Measurements from ENCODE around the gene ZBED4.

Gene ZBED4

DNA sequence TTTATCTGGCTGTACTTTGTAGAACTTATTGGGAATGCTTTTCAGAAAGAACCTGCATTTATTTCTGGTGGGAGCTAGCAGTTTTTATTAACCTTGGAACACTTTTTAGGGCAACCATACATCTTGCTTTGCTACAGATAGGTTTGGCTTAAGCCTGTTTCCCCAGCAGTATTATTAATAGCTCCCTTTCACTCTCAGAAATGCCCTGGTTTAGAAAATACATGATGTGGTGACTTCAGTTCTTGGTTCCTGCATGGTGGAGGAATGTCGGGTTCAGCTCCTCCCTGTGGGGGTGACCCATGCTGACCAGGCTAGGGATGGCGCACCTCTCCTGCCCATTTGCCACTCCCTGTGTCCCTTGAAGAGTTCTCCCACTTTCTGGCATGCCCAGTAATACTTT is 28.2 kb downstream of the ZBED4 start:
- no peak for DNase-seq (ENCODE audit: low read depth)

DNA sequence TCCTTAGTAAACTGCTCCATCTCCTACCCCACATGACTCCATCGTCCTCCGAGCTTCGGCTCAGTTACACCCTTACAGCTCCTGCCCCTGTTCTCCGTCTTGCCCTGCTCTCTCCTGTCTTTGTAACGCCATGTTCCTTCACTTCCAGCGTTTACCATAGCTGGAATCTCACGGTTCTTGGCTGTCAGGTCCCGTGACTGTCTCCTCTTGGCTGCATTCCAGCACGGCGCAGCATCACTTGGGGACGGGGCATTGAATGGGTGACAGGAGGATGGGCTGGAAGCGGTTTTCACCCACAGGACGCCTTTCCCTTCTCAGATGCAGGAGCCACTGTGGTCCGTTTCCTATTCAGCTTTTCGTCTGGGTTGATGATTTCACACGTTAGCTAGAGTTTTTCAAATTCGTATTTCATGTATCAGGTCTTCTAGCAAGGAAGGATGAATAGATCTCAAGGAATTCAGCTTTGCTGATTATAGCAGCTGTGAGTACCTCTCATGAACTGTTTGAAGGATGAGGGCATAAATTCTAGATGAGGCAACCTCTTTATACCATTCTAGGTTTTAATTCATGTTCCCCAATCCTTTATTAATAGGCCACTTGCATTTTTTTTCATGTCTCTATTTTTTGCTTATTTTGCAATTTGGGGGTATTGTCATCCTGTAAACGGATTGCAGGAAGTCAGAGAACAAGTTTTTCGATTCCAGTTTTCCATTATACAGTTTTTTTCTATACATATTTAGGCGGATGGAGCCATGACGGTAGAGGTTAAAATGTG is 29.1 kb downstream of the ZBED4 start:
- DNase-seq (ENCODE audit: low read depth): no peak

DNA sequence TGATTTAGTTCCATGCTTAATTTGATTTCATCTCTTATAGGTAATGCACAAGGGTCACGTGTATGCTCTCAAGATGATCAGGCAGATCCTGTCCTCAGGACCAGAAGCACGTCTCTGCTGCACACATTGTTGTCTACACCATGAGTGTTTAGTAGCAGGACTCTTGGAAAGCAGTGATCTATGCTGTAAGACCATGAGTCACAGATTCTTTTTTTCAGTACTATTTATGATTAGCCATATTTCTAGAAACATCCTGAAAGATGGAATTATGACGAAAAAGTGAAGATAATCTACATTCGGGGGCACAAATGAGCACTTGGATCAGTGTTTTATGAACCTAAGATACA is 29.6 kb downstream of the ZBED4 start:
- DNase-seq (ENCODE audit: low read depth): no peak

DNA sequence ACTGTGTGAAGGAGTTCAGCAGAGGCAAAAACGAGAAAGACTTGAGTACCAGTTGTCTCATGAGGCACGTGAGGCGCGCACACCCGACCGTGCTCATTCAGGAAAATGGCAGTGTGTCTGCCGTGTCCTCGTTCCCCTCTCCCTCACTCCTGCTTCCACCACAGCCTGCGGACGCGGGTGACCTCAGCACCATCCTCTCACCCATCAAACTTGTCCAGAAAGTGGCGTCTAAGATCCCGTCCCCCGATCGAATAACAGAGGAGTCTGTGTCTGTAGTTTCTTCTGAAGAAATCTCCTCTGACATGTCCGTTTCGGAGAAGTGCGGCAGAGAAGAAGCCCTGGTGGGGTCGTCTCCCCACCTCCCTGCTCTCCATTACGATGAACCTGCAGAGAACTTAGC is 30.4 kb downstream of the ZBED4 start:
- DNase-seq (ENCODE audit: low read depth): no peak

DNA sequence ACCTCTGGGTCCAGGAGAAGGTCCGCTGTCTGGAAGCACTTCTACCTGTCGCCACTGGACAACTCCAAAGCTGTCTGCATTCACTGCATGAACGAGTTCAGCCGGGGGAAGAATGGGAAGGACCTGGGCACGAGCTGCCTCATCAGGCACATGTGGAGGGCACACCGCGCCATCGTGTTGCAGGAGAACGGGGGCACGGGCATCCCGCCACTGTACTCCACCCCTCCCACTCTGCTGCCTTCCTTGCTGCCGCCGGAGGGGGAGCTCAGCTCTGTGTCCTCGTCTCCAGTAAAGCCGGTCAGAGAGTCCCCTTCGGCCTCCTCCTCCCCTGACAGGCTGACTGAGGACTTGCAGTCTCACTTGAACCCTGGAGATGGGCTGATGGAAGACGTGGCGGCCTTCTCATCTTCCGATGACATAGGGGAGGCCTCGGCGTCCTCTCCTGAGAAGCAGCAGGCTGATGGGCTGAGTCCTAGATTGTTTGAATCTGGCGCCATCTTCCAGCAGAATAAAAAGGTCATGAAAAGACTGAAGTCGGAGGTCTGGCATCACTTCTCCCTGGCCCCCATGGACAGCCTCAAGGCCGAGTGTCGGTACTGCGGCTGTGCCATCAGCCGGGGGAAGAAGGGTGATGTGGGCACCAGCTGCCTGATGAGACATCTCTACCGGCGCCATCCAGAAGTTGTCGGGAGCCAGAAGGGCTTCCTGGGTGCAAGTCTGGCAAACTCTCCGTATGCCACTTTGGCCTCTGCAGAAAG is 31.0 kb downstream of the ZBED4 start:
- no peak for DNase-seq (ENCODE audit: low read depth)

DNA sequence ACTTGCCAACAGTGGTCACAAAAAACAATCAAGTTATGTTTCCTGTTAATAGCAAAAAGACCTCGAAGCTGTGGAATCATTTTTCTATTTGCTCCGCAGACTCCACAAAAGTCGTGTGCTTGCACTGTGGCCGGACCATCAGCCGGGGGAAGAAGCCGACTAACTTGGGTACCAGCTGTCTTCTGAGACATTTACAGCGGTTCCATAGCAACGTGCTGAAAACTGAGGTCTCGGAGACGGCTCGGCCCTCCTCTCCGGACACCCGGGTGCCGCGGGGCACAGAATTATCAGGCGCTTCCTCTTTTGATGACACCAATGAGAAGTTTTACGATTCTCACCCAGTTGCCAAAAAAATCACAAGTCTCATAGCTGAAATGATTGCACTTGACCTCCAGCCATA is 31.6 kb downstream of the ZBED4 start:
- no peak for DNase-seq (ENCODE audit: low read depth)

DNA sequence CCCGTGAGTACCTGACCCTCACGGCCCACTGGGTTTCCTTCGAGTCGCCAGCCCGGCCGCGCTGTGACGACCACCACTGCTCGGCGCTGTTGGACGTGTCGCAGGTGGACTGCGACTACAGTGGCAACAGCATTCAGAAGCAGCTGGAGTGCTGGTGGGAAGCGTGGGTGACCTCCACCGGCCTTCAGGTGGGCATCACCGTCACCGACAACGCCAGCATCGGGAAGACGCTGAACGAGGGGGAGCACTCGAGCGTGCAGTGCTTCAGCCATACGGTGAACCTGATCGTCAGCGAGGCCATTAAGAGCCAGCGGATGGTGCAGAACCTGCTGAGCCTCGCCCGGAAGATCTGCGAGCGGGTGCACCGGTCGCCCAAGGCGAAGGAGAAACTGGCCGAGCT is 32.2 kb downstream of the ZBED4 start:
- DNase-seq (ENCODE audit: low read depth): no peak

DNA sequence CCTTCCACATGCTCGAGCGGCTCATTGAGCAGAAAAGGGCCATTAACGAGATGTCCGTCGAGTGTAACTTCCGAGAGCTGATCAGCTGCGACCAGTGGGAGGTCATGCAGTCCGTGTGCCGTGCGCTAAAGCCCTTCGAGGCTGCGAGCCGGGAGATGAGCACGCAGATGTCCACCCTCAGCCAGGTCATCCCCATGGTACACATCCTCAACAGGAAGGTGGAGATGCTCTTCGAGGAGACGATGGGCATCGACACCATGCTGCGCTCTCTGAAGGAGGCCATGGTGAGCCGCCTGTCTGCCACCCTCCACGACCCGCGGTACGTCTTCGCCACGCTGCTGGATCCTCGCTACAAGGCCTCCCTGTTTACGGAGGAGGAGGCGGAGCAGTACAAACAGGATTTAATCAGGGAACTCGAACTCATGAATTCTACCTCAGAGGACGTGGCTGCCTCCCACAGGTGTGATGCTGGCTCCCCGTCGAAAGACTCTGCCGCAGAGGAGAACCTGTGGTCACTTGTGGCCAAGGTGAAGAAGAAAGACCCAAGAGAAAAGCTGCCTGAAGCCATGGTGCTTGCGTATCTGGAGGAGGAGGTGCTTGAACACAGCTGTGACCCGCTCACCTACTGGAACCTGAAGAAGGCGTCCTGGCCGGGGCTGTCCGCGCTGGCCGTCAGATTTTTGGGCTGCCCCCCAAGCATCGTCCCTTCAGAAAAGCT is 32.9 kb downstream of the ZBED4 start:
- DNase-seq (ENCODE audit: low read depth): no peak

DNA sequence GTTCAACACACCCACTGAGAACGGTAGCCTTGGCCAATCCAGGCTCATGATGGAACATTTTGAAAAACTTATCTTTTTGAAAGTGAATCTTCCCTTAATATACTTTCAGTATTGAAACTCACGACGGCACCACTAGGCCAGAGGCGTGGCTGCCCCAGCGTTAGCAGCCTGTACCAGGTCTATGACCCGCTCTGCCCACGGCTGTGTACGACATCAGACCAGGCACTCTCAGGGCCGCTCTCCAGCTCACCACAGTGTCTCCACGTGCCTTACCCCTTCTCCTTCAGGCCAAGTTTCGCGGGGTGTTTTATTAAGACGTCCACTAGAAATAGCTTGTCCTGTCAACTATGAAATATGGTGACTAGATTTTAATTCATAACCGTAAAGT is 33.4 kb downstream of the ZBED4 start:
- DNase-seq (ENCODE audit: low read depth): no peak

DNA sequence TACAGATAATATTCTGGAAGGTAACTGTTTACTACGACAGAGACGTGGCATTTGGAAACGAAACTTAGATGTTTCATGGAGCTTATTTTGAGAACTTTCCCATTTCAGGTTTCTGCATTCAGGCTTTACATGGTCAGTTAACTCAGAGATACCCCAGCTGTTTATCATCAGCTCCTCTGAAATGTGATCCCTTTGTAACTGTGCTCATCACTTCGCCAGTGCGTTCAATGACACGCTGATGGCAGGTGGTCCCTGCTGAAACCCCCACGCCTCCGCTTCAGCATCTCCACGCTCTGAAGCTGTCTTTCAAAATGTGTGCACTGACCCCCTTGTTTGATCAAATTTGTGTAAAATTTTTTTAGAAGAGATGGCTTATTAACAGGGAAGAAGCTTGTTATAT is 34.1 kb downstream of the ZBED4 start:
- DNase-seq (ENCODE audit: low read depth): no peak

DNA sequence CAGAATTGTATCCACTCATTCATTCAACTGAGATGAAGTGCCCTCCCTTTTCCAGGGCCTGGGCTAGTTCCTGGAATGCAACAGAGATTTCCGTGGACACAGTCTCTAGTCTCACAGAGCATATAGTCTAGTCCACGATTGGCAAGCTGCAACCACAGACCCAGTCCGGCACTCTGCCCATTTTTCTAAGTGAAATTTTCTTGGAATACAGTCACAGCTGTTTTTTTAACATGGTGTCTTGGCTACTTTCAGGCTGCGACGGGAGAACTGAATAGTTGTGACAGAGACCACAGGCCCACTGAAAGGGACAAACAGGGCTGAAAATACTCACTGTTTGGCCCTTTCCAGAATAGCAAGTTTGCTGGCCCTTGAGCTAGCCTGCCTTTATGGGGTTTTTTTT is 35.4 kb downstream of the ZBED4 start:
- DNase-seq (ENCODE audit: low read depth): no peak

DNA sequence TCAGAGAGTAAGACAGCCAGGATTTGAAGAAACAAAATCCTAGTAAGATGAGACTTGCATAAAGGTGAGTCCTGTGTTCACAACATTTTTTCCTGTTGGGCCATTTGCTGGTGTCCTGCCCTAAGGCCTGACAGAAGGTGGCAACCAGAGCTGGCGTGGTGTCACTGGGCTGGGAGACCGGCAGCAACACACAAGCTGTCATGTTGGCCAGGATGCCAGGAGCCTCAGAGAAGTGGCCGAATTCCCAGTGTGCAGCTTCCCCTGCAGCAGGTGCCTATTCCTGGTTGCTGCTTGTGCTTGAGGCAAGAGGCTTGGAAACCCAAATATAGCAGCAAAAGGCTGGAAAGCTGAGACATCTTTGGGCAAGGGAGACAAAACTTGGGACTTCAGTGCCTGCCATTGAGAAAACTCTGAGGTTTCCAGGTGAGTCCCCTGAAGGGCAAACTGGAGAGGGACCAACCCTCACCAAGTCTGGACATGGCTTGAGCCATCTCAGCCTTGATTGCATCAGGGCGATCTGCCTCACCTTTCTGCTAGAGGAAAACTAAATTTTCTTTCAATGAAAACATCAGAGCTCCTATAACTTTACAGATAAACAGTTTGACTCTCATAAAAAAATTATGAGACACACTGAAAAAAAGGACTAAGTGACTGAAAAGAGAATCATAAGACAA is 38.7 kb downstream of the ZBED4 start:
- no peak for DNase-seq (ENCODE audit: low read depth)

DNA sequence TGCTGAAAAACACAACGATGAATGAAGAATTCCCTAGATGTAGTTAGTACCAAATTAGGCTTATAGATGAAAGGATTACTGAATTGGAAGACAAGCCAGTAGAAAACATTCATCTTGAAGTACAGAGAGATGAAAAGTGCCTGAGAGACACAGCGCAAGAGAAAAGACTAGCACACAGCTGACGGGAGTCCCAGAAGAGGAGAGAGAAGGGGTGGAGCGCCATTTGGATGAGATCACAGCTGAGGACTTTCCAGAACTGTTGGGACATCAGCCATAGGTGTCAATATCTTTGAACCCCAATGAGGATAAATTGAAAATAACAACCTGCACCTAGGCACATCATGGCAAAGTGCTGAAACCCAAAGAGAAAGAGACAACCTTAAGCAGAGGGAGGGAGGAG is 39.4 kb downstream of the ZBED4 start:
- no peak for DNase-seq (ENCODE audit: low read depth)

DNA sequence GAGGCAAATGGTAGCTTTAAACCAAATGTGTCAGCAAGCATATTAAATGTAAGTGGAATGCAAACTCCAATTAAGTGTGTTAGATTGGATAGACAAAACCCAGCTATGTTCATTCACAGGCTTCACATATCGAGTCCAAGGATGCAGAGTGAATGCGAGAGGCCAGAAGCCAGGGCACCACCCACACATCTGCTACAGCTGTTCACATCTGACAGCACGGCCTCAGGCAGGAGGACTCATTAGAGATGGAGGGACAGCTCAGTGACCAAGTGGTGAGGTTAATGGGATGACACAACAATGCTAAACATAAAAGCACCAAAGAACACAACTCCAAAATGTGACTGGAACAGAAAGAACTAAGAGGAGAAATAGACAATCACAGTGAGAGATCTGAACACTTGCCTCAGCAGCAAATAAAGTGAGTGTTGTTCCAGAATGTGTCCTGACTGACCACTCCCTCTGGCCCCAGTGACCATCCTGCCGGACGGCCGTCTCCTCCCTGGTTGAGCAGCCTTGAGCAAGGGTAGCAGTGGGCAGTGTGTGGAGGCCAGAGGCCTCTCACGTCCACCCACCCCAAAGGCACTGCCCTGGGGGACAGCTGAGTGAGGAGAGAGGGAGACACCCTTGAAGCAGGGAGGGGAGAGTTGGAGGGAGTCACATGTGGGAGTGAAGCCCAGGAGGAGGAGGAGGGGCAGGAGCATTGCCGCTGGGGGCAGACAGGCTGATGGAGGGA is 40.8 kb downstream of the ZBED4 start:
- DNase-seq (ENCODE audit: low read depth): no peak

DNA sequence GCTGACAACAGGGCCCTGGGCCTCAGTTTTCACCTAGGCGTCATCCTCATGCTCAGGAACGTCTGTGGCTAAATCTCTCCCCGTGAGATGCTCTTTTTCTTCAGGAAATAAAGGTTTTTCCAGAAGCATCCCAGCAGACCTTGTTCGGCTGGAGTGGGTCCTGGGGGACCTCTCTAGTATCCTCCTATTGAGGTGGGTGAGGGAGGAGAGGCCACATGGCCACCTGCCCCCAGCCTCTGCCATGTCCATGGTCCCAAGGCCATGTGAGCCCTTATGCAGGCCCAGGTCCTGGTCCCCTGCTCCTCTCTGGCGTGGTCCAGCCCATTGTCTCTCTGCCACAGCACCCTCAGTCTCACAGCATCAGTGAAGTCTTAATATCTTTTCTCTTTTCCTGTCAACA is 42.6 kb downstream of the ZBED4 start:
- DNase-seq (ENCODE audit: low read depth): no peak

DNA sequence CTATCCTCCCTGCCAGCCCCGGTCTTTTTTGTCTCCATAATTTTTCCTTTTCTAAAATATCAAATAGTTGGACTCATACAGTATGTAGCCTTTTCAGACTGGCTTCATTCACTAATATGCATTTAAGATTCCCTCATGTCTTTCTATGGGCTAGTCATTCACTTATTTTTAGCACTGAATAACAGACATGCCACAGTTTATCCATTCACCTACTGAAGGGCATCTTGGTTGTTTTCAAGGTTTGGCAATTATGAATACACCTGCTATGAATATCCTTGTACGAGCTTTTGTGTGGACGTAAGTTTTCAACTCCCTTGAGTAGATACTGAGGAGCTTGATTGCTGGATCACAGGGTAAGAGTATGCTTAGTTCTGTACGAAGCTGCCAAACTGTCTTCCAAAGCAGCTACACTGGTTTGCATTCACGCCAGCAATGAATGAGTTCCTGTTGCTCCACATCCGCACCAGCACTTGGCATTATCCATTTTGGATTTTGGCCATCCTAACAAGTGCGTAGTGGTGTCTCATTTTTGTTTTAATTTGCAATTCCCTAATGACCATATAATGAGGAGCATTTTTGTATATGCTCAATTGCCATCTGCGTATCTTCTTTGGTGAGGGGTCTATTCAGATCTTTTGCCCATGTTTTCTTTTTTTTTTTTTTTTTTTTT is 43.5 kb downstream of the ZBED4 start:
- DNase-seq (ENCODE audit: low read depth): no peak

DNA sequence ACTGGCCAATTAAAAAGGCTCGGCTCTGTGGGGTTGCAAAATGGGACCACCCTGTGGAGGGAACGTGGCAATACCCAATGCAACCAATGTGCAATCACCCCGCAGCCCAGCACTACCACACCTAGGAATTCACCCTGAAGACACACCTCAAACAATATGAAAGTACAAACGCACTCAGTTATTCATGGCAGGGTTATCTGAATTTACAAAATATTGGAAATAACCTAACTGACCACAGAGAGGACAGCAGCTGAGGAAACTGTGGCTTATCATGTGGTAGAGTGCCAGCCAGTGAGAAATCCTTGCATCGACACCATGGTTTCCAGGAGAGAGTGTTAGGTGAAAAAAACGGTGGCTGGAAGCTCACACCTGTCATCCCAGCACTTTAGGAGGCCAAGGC is 45.9 kb downstream of the ZBED4 start:
- DNase-seq (ENCODE audit: low read depth): no peak

DNA sequence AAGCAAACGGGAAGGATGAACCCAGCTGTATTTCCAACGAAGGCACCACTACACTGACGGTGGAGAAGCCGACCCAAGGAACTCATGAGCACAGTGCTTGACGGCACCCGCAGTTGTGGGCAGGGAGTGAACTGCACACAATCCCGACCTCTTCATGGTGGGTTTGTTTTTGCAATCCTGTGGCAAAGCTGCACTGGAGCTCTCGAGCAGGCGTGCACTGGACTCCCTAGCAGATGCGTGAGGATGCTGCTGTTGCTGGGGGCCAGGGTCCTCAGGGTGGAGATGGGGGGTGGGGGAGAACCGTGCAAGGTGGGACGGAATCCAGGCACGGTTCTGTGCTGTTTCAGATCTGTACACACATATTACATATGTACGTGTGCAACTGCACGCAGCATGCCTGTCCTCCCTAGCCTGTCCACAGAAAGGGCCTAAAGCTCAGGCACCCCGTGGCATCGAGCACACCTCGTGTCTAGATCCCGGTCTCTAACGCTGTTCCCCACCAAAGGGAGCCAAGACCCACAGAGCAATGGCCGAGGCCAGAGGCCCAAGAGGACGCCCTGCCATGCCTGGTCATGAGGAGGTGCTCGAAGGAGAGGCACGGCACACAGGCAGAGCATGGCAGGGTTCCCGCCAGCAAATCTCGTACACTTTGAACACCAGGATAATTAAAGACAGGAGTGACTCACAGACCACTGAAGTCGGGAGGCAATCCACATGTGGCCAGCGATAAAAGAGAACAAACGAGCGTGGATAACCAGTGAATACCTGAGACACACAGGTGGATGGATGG is 47.0 kb downstream of the ZBED4 start:
- DNase-seq (ENCODE audit: low read depth): no peak

DNA sequence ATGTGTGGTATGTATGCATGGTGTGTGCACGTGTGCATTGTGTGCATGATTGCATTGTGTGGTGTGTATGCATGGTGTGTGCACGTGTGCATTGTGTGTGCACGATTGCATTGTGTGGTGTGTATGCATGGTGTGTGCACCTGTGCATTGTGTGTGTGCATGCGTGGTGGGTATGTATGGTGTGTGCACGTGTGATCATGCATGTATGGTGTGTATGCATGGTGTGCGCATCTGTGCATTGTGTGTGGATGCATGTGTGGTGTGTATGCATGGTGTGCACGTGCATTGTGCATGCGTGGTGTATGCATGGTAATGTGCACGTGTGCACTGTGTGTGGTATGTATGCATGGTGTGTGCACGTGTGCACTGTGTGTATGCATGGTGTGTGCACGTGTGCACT is 47.8 kb downstream of the ZBED4 start:
- DNase-seq (ENCODE audit: low read depth): no peak

DNA sequence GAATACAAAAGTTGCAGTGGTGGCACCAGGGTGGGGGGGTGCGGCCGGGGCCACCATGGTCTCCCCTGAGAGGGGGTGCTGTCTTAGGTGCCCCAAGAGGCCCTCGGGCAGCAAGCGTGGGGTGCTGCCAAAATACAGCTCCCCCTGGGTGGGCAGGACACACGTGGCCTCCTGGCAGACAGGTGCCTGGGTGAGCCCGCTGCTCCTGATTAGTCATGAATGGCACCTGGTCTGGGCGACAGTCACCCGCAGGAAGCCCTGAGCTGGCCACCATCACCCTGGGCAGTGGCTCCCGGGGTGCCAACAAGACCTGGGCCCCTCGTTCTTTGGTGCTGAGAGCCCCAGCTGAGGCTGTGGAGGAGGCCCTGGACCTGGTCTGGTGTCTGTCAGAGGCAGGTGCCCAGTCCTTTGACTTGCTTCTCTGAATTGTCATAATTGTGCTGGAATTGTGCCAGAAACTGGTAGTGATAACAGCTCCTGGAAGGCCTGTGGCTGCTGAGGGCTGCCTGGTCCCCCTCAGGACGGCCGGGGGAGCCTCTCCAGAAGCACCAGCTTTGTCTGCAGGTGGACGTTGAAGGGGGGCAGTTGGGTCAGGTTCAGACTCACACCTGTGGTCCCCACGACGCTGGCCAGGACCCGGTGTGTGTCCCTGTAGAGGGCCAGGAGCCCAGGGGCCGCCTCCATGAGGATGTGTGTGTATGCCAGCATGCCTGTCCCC is 49.8 kb downstream of the ZBED4 start:
- DNase-seq (ENCODE audit: low read depth): no peak
